GM12878 (cell line): ENCODE data around the gene RABL3. TPM values are rescaled to one million over a fixed set of nuclear protein-coding genes. Genes with fewer than 3 reads are reported as not detected.

Experiments used
- ATAC-seq: fragments of 200-7000 bp; cut with Tn5 transposase; 3 replicates; pipeline ENCODE4 v1.9.1; 2020; ENCODE audit warnings: mild to moderate bottlenecking, moderate library complexity
- BruUV-seq: library from RNA; stranded (reverse); fragments of 400-500 nt; replicated peaks from 2 replicates; lab custom pipeline; 2021; lab: Mats Ljungman, UMichigan
- CTCF ChIA-PET: fragments of 300-600 bp; sonication (Branson Sonifier 250); formaldehyde crosslinking; extraction: SDS; loops from one replicate; lab custom pipeline; 2021; ENCODE audit warnings: inconsistent platforms; lab: Yijun Ruan, JAX
- POLR2A ChIA-PET: fragments of 350-600 bp; formaldehyde crosslinking; extraction: SDS; loops from one replicate; lab custom pipeline; 2021; ENCODE audit warnings: inconsistent platforms; lab: Charles Lee
- RAD21 ChIA-PET: fragments of 300-600 bp; sonication (Branson Sonifier 250); formaldehyde crosslinking; loops from one replicate; lab custom pipeline; 2023; ENCODE audit warnings: antibody characterized with exemption; ENCODE audit not compliant: unreplicated experiment; lab: Charles Lee
- SMC1A ChIA-PET: fragments of 300-600 bp; sonication (Branson Sonifier 250); formaldehyde crosslinking; loops from one replicate; lab custom pipeline; 2023; ENCODE audit not compliant: unreplicated experiment, uncharacterized antibody; lab: Charles Lee
- DNase-seq: peaks from one replicate; pipeline ENCODE4 v3.0.0-alpha.2; 2011; ENCODE audit warnings: low read depth, low spot score
- FAIRE-seq: peaks from 3 replicates; lab custom pipeline; 2011; peaks lifted over from hg19 to GRCh38; lab: Jason Lieb, UNC
- H2AFZ ChIP-seq: 2 replicates; pipeline ENCODE4 v1.6.0; 2011; ENCODE audit warnings: low read depth, low read length, control low read depth; ENCODE audit not compliant: control insufficient read depth
- H3K27ac ChIP-seq: 2 replicates; pipeline ENCODE4 v1.5.1; 2011; ENCODE audit warnings: control low read depth; ENCODE audit not compliant: control insufficient read depth, insufficient read depth
- H3K27me3 ChIP-seq, 2 experiments: replicated peaks in 1 of 2; 2 replicates each; pipeline versions ENCODE4 v1.6.0 to v1.6.1; 2011; ENCODE audit warnings: low read length in 1 of 2; ENCODE audit not compliant: control insufficient read depth in 2 of 2, insufficient read depth in 2 of 2
- H3K36me3 ChIP-seq, 2 experiments: 2 replicates each; pipeline ENCODE4 v1.5.1; 2011; ENCODE audit warnings: low read length in 1 of 2; ENCODE audit not compliant: control insufficient read depth in 2 of 2, insufficient read depth in 2 of 2
- H3K4me1 ChIP-seq: 2 replicates; pipeline ENCODE4 v1.6.1; 2011; ENCODE audit warnings: mild to moderate bottlenecking, low read length, moderate library complexity, mixed read lengths; ENCODE audit not compliant: control insufficient read depth, insufficient read depth
- H3K4me2 ChIP-seq: 2 replicates; pipeline ENCODE4 v1.6.0; 2011; ENCODE audit warnings: control low read depth; ENCODE audit not compliant: control insufficient read depth, insufficient read depth
- H3K4me3 ChIP-seq: fragments of 200-600 bp; sonication (generic); 2 replicates; pipeline ENCODE4 v1.5.1; 2016
- H3K79me2 ChIP-seq: 2 replicates; pipeline ENCODE4 v1.6.0; 2011; ENCODE audit warnings: low read length; ENCODE audit not compliant: control insufficient read depth, insufficient read depth
- H3K9ac ChIP-seq: 2 replicates; pipeline ENCODE4 v1.8.0; 2011; ENCODE audit warnings: low read length, control low read depth, mixed read lengths; ENCODE audit not compliant: control insufficient read depth, insufficient read depth
- H3K9me3 ChIP-seq: replicated peaks from 3 replicates; pipeline ENCODE4 v1.5.1; 2011; ENCODE audit warnings: mild to moderate bottlenecking, low read length; ENCODE audit not compliant: control insufficient read depth, insufficient read depth
- H4K20me1 ChIP-seq: 2 replicates; pipeline ENCODE4 v1.6.0; 2011; ENCODE audit not compliant: control insufficient read depth, insufficient read depth
- CHD1 ChIP-seq: IDR thresholded peaks from 2 replicates; pipeline ENCODE4 v1.6.1; 2012; ENCODE audit warnings: low read depth, low read length, improper control_type of control experiment
- KDM1A ChIP-seq: fragments of 200-600 bp; sonication (generic); IDR thresholded peaks from 2 replicates; pipeline ENCODE4 v1.6.1; 2016; ENCODE audit warnings: borderline replicate concordance
- MEF2A ChIP-seq: IDR thresholded peaks from 2 replicates; pipeline ENCODE4 v1.6.1; 2011; ENCODE audit warnings: low read depth, mild to moderate bottlenecking, low read length, moderate library complexity; ENCODE audit not compliant: insufficient read depth
- NBN ChIP-seq: fragments of 450-650 bp; IDR thresholded peaks from 2 replicates; pipeline ENCODE4 v1.6.1; 2016
- RFX5 ChIP-seq: IDR thresholded peaks from 2 replicates; pipeline ENCODE4 v1.6.1; 2011; ENCODE audit warnings: low read depth, low read length, improper control_type of control experiment
- SIX5 ChIP-seq: IDR thresholded peaks from 2 replicates; pipeline ENCODE4 v1.6.1; 2011; ENCODE audit warnings: mild to moderate bottlenecking, low read depth, low read length, moderate library complexity; ENCODE audit not compliant: severe bottlenecking
- SPI1 ChIP-seq: IDR thresholded peaks from 2 replicates; pipeline ENCODE4 v1.6.1; 2011; ENCODE audit warnings: low read depth, mild to moderate bottlenecking, low read length, moderate library complexity, borderline replicate concordance; ENCODE audit not compliant: insufficient read depth
- STAT3 ChIP-seq: IDR thresholded peaks from 2 replicates; pipeline ENCODE4 v1.6.1; 2011; ENCODE audit warnings: low read depth, low read length, improper control_type of control experiment
- WGBS: methylation state at CpG from one replicate; pipeline ENCODE4 v1.1.6; 2016; ENCODE audit warnings: low lambda C conversion rate; ENCODE audit not compliant: insufficient replicate concordance, insufficient coverage; ENCODE audit errors: missing lambda C conversion rate; 5-methylcytosine and 5-hydroxymethylcytosine counted together
- in situ Hi-C: fragments of 300-500 bp; cut with MboI; formaldehyde crosslinking; loops from 9 replicates; pipeline ENCODE4 v1.14.3; 2018; ENCODE audit warnings: mixed read lengths
- intact Hi-C: fragments of 100-400 bp; cut with micrococcal nuclease; formaldehyde crosslinking; loops from one replicate; pipeline ENCODE4 v1.14.2; 2022; ENCODE audit not compliant: unreplicated experiment
- polyA plus RNA-seq, 11 experiments: library from polyadenylated mRNA; depleted of rRNA in 4 of 11; unstranded in 6 of 11; stranded (reverse) in 5 of 11; fragments of >200 nt; fragmentation: Nextera tagmentation in 4 of 11; fragmentation: Illumina TruSeq in 1 of 11; extraction: Ambion mirVana in 4 of 11; extraction: Trizol in 1 of 11; gene quantifications; 1 replicate in 1 of 11; 2 replicates in 10 of 11; pipeline versions ENCODE4 v1.2.1 to v1.2.3, GENCODE V29; 2011 to 2016; ENCODE audit warnings: inconsistent platforms in 2 of 11, missing spikeins in 2 of 11, low read depth in 1 of 11
- total RNA-seq, 4 experiments: library from RNA; depleted of rRNA in 3 of 4; stranded (reverse); fragments of >200 nt in 3 of 4; fragmentation: Illumina TruSeq in 1 of 4; extraction: Trizol in 1 of 4; gene quantifications; 2 replicates each; pipeline versions ENCODE4 v1.2.1 to v1.2.3, GENCODE V29; 2013 to 2021
- TF ChIP-seq, protein P1 (sequence below): fragments of 450-650 bp; IDR thresholded peaks from 2 replicates; pipeline ENCODE4 v1.6.1; 2018; ENCODE audit warnings: mild to moderate bottlenecking, low read depth, moderate library complexity; ENCODE audit not compliant: partially characterized antibody
- TF ChIP-seq, protein P2 (sequence below): IDR thresholded peaks from 2 replicates; pipeline ENCODE4 v1.6.1; 2011; ENCODE audit warnings: borderline replicate concordance, low read depth, mild to moderate bottlenecking, moderate library complexity, mixed read lengths, low read length; ENCODE audit not compliant: insufficient read depth; ENCODE audit errors: extremely low read length
- TF ChIP-seq, protein P3 (sequence below): IDR thresholded peaks from 2 replicates; pipeline ENCODE4 v1.6.1; 2012; ENCODE audit warnings: improper control_type of control experiment, low read depth, low read length; ENCODE audit not compliant: insufficient replicate concordance
- TF ChIP-seq, protein P4 (sequence below): fragments of 450-650 bp; IDR thresholded peaks from 2 replicates; pipeline ENCODE4 v1.6.1; 2016; ENCODE audit warnings: mild to moderate bottlenecking

Gene RABL3
- total and polyA plus RNA-seq, 10 of the 15 experiments (the other 5 are each of a cell fraction or from before 2014, with no cell fraction given): 10.5 to 38.0 (median 25.2) TPM

DNA sequence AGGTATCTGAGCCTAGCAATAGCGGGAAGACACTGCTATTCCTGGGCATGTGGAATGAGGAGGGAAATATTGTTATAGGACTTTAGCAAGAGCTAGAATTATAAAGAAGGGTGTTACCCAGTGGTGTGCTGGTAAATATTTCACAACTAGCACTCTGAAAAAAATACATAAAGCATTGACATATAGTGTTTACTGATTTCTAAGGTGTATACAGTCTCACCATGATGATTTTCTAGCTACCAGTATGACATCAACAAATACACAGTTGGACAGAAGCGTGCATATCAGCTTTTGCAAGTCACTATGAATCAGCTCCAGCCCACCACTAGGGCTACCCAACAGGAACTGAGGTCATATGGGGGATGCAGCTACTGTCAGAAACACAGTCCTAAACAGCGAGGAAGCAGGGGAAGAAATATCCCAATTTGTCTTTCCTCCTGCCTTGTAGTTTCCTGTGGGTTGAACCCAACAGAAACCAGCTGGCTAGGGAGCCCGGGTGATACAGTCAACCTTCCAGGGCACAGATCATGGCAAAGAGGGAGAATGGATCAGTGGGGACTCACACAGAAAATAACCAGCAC lies 99.9 kb downstream of the RABL3 start:
- ChIA-PET SMC1A (interaction anchor here (1.0 to 1.6 kb wide), 3 partner anchors 20 to 153 kb away, joined by 3 to 5 read pairs (median 4); no protein-coding TSS in a partner anchor), CTCF (interaction anchor here (1.2 kb wide), 1 partner anchor 84 kb away, joined by 3 read pairs; no protein-coding TSS in a partner anchor), RAD21 (interaction anchor here (0.9 kb wide), 1 partner anchor 75 kb away, joined by 3 read pairs; no protein-coding TSS in a partner anchor), POLR2A (no interaction called here)
- Histone ChIP-seq H3K27ac (no peak overlapping the region), H3K27me3 (no peaks in the 10 kb centered on the region), H3K9ac (no peak overlapping the region), H3K4me2 (no peak overlapping the region), H3K4me1 (no peaks in the 10 kb centered on the region), H4K20me1 (no peaks in the 10 kb centered on the region), H3K4me3 (no peak overlapping the region), H3K9me3 (no peaks in the 10 kb centered on the region), H3K79me2 (no peaks in the 10 kb centered on the region), H2AFZ (no peak overlapping the region), H3K36me3 (no peaks in the 10 kb centered on the region)
- BruUV-seq: no TSS peak
- FAIRE-seq: no peak
- DNase-seq: no peak
- WGBS: 19% methylated on average over 4 of the region's 4 CpGs
- TF ChIP-seq, protein P1, sequence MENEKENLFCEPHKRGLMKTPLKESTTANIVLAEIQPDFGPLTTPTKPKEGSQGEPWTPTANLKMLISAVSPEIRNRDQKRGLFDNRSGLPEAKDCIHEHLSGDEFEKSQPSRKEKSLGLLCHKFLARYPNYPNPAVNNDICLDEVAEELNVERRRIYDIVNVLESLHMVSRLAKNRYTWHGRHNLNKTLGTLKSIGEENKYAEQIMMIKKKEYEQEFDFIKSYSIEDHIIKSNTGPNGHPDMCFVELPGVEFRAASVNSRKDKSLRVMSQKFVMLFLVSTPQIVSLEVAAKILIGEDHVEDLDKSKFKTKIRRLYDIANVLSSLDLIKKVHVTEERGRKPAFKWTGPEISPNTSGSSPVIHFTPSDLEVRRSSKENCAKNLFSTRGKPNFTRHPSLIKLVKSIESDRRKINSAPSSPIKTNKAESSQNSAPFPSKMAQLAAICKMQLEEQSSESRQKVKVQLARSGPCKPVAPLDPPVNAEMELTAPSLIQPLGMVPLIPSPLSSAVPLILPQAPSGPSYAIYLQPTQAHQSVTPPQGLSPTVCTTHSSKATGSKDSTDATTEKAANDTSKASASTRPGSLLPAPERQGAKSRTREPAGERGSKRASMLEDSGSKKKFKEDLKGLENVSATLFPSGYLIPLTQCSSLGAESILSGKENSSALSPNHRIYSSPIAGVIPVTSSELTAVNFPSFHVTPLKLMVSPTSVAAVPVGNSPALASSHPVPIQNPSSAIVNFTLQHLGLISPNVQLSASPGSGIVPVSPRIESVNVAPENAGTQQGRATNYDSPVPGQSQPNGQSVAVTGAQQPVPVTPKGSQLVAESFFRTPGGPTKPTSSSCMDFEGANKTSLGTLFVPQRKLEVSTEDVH: no peak
- TF ChIP-seq, protein P2, sequence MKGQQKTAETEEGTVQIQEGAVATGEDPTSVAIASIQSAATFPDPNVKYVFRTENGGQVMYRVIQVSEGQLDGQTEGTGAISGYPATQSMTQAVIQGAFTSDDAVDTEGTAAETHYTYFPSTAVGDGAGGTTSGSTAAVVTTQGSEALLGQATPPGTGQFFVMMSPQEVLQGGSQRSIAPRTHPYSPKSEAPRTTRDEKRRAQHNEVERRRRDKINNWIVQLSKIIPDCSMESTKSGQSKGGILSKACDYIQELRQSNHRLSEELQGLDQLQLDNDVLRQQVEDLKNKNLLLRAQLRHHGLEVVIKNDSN: no peak
- TF ChIP-seq CHD1 (no peak), STAT3 (no peak), MEF2A (no peak), SPI1 (no peak), NBN (no peak), KDM1A (no peak), RFX5 (no peak), SIX5 (no peak)
- TF ChIP-seq, protein P3, sequence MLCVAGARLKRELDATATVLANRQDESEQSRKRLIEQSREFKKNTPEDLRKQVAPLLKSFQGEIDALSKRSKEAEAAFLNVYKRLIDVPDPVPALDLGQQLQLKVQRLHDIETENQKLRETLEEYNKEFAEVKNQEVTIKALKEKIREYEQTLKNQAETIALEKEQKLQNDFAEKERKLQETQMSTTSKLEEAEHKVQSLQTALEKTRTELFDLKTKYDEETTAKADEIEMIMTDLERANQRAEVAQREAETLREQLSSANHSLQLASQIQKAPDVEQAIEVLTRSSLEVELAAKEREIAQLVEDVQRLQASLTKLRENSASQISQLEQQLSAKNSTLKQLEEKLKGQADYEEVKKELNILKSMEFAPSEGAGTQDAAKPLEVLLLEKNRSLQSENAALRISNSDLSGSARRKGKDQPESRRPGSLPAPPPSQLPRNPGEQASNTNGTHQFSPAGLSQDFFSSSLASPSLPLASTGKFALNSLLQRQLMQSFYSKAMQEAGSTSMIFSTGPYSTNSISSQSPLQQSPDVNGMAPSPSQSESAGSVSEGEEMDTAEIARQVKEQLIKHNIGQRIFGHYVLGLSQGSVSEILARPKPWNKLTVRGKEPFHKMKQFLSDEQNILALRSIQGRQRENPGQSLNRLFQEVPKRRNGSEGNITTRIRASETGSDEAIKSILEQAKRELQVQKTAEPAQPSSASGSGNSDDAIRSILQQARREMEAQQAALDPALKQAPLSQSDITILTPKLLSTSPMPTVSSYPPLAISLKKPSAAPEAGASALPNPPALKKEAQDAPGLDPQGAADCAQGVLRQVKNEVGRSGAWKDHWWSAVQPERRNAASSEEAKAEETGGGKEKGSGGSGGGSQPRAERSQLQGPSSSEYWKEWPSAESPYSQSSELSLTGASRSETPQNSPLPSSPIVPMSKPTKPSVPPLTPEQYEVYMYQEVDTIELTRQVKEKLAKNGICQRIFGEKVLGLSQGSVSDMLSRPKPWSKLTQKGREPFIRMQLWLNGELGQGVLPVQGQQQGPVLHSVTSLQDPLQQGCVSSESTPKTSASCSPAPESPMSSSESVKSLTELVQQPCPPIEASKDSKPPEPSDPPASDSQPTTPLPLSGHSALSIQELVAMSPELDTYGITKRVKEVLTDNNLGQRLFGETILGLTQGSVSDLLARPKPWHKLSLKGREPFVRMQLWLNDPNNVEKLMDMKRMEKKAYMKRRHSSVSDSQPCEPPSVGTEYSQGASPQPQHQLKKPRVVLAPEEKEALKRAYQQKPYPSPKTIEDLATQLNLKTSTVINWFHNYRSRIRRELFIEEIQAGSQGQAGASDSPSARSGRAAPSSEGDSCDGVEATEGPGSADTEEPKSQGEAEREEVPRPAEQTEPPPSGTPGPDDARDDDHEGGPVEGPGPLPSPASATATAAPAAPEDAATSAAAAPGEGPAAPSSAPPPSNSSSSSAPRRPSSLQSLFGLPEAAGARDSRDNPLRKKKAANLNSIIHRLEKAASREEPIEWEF: no peak
- TF ChIP-seq, protein P4, sequence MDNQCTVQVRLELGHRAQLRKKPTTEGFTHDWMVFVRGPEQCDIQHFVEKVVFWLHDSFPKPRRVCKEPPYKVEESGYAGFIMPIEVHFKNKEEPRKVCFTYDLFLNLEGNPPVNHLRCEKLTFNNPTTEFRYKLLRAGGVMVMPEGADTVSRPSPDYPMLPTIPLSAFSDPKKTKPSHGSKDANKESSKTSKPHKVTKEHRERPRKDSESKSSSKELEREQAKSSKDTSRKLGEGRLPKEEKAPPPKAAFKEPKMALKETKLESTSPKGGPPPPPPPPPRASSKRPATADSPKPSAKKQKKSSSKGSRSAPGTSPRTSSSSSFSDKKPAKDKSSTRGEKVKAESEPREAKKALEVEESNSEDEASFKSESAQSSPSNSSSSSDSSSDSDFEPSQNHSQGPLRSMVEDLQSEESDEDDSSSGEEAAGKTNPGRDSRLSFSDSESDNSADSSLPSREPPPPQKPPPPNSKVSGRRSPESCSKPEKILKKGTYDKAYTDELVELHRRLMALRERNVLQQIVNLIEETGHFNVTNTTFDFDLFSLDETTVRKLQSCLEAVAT: no peak
- ATAC-seq: no peak
- intact Hi-C loops: no loop called here
- in situ Hi-C loops: no loop called here
